ENCODE measurements around the gene KIAA0825.

GRCh38 chr5:94140300-94140699 is 478.1 kb downstream of the KIAA0825 start:
- TF ChIP-seq GATA3 (IDR thresholded peaks at IDR 0.05; ENCODE audit: low read depth, low read length) (no peak), GATA2 (IDR thresholded peaks at IDR 0.05; ENCODE audit: low read depth, low read length) (no peak)
